GM18505 (cell line): ENCODE data around the gene ZNF532.

Experiments
- ATAC-seq: cut with Tn5 transposase; IDR thresholded peaks from one replicate; pipeline ENCODE4 v1.9.1; 2021; ENCODE audit not compliant: unreplicated experiment
- POLR2A ChIP-seq: IDR thresholded peaks from 4 replicates; pipeline ENCODE4 v1.6.1; 2011; ENCODE audit warnings: borderline replicate concordance; ENCODE audit not compliant: insufficient read depth, insufficient read length; ENCODE audit errors: extremely low read depth

Gene ZNF532

GRCh38 chr18:58937887-58938267, 73.2 kb downstream of the ZNF532 start:
- no peak for TF ChIP-seq POLR2A
- ATAC-seq: no peak

- ATAC-seq: no peak
- TF ChIP-seq POLR2A: no peak
Measured at GRCh38 chr18:58941426-58942099, 76.9 kb downstream of the ZNF532 start.

- no peak for ATAC-seq
- TF ChIP-seq POLR2A: no peak
Measured at GRCh38 chr18:58943896-58944295, 79.2 kb downstream of the ZNF532 start.

GRCh38 chr18:58947136-58947732, 82.6 kb downstream of the ZNF532 start:
- TF ChIP-seq POLR2A: no peak
- ATAC-seq: no peak

- ATAC-seq: no peak
Measured at GRCh38 chr18:58949031-58949430, 84.4 kb downstream of the ZNF532 start.

GRCh38 chr18:58951986-58952702, 87.5 kb downstream of the ZNF532 start:
- no peak for ATAC-seq
- no peak for TF ChIP-seq POLR2A

More at GRCh38 chr18:58949031-58949430, 84.4 kb downstream of the ZNF532 start:
- TF ChIP-seq POLR2A: no peak

GRCh38 chr18:58952858-58953257, 88.2 kb downstream of the ZNF532 start:
- ATAC-seq: no peak

GRCh38 chr18:58953627-58954026, 89.0 kb downstream of the ZNF532 start:
- no peak for TF ChIP-seq POLR2A
- no peak for ATAC-seq

More at GRCh38 chr18:58952858-58953257, 88.2 kb downstream of the ZNF532 start:
- no peak for TF ChIP-seq POLR2A

GRCh38 chr18:58955001-58955400, 90.3 kb downstream of the ZNF532 start:
- TF ChIP-seq POLR2A: no peak
- ATAC-seq: no peak

- ATAC-seq: no peak
- TF ChIP-seq POLR2A: no peak
Measured at GRCh38 chr18:58955738-58956137, 91.1 kb downstream of the ZNF532 start.

- ATAC-seq: no peak
- no peak for TF ChIP-seq POLR2A
Measured at GRCh38 chr18:58958628-58959027, 94.0 kb downstream of the ZNF532 start.

- TF ChIP-seq POLR2A: no peak
- ATAC-seq: no peak
Measured at GRCh38 chr18:58960508-58960907, 95.8 kb downstream of the ZNF532 start.

GRCh38 chr18:58960946-58961722, 96.5 kb downstream of the ZNF532 start:
- no peak for TF ChIP-seq POLR2A
- no peak for ATAC-seq
